Measurements from ENCODE around the gene WWP2. TPM values are rescaled to one million over a fixed set of nuclear protein-coding genes. Genes with fewer than 3 reads are reported as not detected.

The WWP2 gene
- total RNA-seq, 1 experiment from 2014 or later: 22.8 TPM

DNA sequence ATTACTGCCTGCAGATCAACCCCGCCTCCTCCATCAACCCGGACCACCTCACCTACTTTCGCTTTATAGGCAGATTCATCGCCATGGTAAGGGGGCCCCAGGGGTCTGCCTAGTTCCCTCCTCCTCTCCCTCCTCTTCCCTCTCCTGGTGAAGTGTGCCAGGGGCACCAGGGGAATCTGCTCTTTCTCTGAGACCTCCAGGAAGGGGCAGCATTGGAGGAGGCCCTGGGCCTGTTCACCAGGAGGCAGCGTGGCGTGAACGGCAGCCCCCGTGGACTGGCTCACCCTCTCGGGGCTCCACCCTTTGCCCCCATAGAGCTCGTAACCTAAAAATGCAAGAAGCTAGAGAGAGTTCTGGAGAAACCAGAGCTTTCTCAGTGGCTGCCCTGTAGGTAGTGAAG is 171.9 kb downstream of the WWP2 start:
- Histone ChIP-seq H3K27ac (ENCODE audit: low read length) (no peak overlapping the region), H3K27me3 (ENCODE audit: control insufficient read depth, insufficient read depth, low read length) (no peaks in the 10 kb centered on the region), H3K4me3 (ENCODE audit: low read depth in 2 of 2, low read length in 2 of 2) (no peak overlapping the region), H3K36me3 (ENCODE audit: control insufficient read depth, insufficient read depth, low read length) (no peaks in the 10 kb centered on the region), H3K4me1 (ENCODE audit: control insufficient read depth, insufficient read depth, low read length) (no peaks in the 10 kb centered on the region), H3K9me3 (ENCODE audit: control insufficient read depth, insufficient read depth, low read depth, low read length) (no peaks in the 10 kb centered on the region)
- no TSS peak for BruUV-seq (replicated peaks)
- ChIA-PET POLR2A (no interaction called here), CTCF (no interaction called here)
- intact Hi-C loops (cut with micrococcal nuclease; ENCODE audit: unreplicated experiment): no loop called here
- in situ Hi-C loops (cut with HindIII; ENCODE audit: low pct_unique_long_range_greater_than_20kb, low sequenced_read_pairs): no loop called here
- no peak for DNase-seq (ENCODE audit: low read depth, low spot score)
- TF ChIP-seq, protein P1, sequence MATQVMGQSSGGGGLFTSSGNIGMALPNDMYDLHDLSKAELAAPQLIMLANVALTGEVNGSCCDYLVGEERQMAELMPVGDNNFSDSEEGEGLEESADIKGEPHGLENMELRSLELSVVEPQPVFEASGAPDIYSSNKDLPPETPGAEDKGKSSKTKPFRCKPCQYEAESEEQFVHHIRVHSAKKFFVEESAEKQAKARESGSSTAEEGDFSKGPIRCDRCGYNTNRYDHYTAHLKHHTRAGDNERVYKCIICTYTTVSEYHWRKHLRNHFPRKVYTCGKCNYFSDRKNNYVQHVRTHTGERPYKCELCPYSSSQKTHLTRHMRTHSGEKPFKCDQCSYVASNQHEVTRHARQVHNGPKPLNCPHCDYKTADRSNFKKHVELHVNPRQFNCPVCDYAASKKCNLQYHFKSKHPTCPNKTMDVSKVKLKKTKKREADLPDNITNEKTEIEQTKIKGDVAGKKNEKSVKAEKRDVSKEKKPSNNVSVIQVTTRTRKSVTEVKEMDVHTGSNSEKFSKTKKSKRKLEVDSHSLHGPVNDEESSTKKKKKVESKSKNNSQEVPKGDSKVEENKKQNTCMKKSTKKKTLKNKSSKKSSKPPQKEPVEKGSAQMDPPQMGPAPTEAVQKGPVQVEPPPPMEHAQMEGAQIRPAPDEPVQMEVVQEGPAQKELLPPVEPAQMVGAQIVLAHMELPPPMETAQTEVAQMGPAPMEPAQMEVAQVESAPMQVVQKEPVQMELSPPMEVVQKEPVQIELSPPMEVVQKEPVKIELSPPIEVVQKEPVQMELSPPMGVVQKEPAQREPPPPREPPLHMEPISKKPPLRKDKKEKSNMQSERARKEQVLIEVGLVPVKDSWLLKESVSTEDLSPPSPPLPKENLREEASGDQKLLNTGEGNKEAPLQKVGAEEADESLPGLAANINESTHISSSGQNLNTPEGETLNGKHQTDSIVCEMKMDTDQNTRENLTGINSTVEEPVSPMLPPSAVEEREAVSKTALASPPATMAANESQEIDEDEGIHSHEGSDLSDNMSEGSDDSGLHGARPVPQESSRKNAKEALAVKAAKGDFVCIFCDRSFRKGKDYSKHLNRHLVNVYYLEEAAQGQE (IDR thresholded peaks at IDR 0.05; ENCODE audit: insufficient read depth in 1 of 2, low read depth in 2 of 2, low read length in 1 of 2): no peak
- no peak for TF ChIP-seq SIN3A (IDR thresholded peaks at IDR 0.05; ENCODE audit: borderline replicate concordance, insufficient read depth, low read depth, low read length)
- TF ChIP-seq TCF7L2 (IDR thresholded peaks at IDR 0.05; ENCODE audit: low read depth, low read length): no peak
- no peak for TF ChIP-seq POLR2AphosphoS5 (IDR thresholded peaks at IDR 0.05; ENCODE audit: low read depth, low read length)
- TF ChIP-seq, protein P2, sequence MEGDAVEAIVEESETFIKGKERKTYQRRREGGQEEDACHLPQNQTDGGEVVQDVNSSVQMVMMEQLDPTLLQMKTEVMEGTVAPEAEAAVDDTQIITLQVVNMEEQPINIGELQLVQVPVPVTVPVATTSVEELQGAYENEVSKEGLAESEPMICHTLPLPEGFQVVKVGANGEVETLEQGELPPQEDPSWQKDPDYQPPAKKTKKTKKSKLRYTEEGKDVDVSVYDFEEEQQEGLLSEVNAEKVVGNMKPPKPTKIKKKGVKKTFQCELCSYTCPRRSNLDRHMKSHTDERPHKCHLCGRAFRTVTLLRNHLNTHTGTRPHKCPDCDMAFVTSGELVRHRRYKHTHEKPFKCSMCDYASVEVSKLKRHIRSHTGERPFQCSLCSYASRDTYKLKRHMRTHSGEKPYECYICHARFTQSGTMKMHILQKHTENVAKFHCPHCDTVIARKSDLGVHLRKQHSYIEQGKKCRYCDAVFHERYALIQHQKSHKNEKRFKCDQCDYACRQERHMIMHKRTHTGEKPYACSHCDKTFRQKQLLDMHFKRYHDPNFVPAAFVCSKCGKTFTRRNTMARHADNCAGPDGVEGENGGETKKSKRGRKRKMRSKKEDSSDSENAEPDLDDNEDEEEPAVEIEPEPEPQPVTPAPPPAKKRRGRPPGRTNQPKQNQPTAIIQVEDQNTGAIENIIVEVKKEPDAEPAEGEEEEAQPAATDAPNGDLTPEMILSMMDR (IDR thresholded peaks at IDR 0.05): no peak
- no peak for ATAC-seq

DNA sequence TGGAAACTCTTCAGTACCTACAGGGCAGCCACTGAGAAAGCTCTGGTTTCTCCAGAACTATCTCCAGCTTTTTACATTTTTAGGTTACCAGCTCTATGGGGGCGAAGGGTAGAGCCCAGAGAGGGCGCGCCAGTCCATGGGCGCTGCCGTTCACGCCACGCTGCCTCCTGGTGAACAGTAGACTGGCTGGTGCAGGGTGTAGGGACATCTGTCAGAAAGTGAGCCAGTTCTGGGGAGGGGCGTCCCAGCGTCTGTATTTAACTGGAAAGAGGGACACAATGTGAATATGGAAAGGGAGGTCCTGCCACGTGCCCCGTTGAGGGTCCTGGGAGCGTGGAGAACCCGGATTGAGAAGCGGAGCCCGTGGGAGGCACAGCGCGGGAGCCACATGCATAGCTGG is 172.6 kb downstream of the WWP2 start:
- no peak for DNase-seq (ENCODE audit: low read depth, low spot score)
- no peaks in the 10 kb centered on the region for H3K4me1 ChIP-seq (ENCODE audit: control insufficient read depth, insufficient read depth, low read length)
- no peaks in the 10 kb centered on the region for H3K36me3 ChIP-seq (ENCODE audit: control insufficient read depth, insufficient read depth, low read length)
- no peak for ATAC-seq
- H3K4me3 ChIP-seq (ENCODE audit: low read depth in 2 of 2, low read length in 2 of 2): no peak overlapping the region
- ChIA-PET POLR2A (no interaction called here), CTCF (no interaction called here)
- H3K27ac ChIP-seq (ENCODE audit: low read length): no peak overlapping the region
- no peak for TF ChIP-seq POLR2AphosphoS5 (IDR thresholded peaks at IDR 0.05; ENCODE audit: low read depth, low read length)
- TF ChIP-seq, protein P2 (IDR thresholded peaks at IDR 0.05): no peak
- no peak for TF ChIP-seq SIN3A (IDR thresholded peaks at IDR 0.05; ENCODE audit: borderline replicate concordance, insufficient read depth, low read depth, low read length)
- TF ChIP-seq, protein P1 (IDR thresholded peaks at IDR 0.05; ENCODE audit: insufficient read depth in 1 of 2, low read depth in 2 of 2, low read length in 1 of 2): no peak
- TF ChIP-seq TCF7L2 (IDR thresholded peaks at IDR 0.05; ENCODE audit: low read depth, low read length): no peak
- in situ Hi-C loops (cut with HindIII; ENCODE audit: low pct_unique_long_range_greater_than_20kb, low sequenced_read_pairs): no loop called here
- no TSS peak for BruUV-seq (replicated peaks)
- H3K27me3 ChIP-seq (ENCODE audit: control insufficient read depth, insufficient read depth, low read length): no peaks in the 10 kb centered on the region
- intact Hi-C loops (cut with micrococcal nuclease; ENCODE audit: unreplicated experiment): no loop called here
- H3K9me3 ChIP-seq (ENCODE audit: control insufficient read depth, insufficient read depth, low read depth, low read length): no peaks in the 10 kb centered on the region
